ENCODE results near the gene CDH20. TPM values are rescaled to one million over a fixed set of nuclear protein-coding genes. Genes with fewer than 3 reads are reported as not detected.

Gene CDH20
- total RNA-seq: not detected

GRCh38 chr18:61333271-61333745, at the start of gene CDH20:
Gene CDH20, plus strand, starts transcription at chr18:61333430.

Data from activated naive CD4-positive, alpha-beta T cell treated with anti-CD3 and anti-CD28 coated beads, Interleukin-2, amount 10 ng/mL, durations not matched to agents 5 hours and 36 hours (primary cell).